Right renal pelvis (tissue), 4 donors: ENCODE results near the gene BRD2. TPM values are rescaled to one million over a fixed set of nuclear protein-coding genes. Genes with fewer than 3 reads are reported as not detected.
"Not testable (repeated sequence)": the region's sequence is repeated elsewhere in the genome, so short reads cannot be mapped to it uniquely, and the experiment has no call there.

Experiments
- DNase-seq, 4 donors: peaks; one replicate each; pipeline ENCODE4 v3.0.0-alpha.2; 2013; ENCODE audit warnings: low read depth in 4 of 4, low spot score in 3 of 4, missing footprints in 1 of 4
- polyA plus RNA-seq, 4 donors: library from polyadenylated mRNA; unstranded; fragments of 120-200 nt; gene quantifications; one replicate each; pipeline ENCODE4 v1.2.1, GENCODE V29; 2013; ENCODE audit not compliant: insufficient read length in 4 of 4

BRD2 gene
- polyA plus RNA-seq, result 100 to 1,000 TPM; 308 to 347 (median 326) TPM

DNA sequence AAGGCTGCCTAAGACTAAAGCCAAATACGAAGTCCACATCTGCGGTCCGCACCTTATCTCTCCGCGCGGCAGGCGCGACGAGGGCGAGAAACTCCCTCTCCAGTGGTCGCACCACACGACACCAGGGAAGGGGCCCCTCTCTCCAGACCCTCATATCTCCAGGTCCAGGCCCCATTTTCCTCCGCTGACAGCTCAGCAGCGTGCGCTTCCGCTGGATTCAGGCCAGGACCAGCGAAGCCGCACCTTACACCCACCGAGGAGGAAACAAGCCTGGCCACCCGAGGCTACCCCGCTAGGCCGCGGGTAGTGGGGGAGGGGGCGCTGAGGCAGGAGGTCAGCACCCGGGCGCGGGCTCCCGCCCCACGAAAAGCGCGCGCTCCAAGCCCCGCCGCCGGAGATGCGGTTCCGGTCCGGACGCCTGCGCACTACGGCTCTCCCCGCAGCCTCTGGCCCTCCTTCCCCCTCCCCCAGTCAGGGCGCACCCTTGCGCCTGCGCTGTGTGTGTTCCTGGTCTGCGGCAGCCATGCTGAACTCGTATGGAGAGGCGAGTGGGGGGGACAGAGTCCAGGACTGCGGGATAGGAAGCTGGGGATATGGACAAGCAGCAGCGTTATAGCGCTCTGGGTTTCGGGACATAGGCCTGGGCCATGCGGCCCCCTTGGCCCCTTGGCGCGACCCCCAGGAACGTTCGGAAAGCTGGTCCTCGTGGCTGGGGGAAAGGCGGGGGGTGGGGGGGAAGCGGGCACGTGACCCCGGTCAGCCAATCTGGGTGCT, at the start of gene BRD2:
BRD2 (plus strand) TSS at position 502 of the 774 bp plus-strand sequence. CDS start 4,305 bp downstream, outside the sequence.
- peak; percentile 96 to 99 (median 96) for DNase-seq

- no peak for DNase-seq
These were observed 47.7 kb upstream of the BRD2 start for GRCh38 chr6:32920715-32921114.

- DNase-seq, result no peak
These were observed 46.3 kb upstream of the BRD2 start for GRCh38 chr6:32922083-32922482.

DNA sequence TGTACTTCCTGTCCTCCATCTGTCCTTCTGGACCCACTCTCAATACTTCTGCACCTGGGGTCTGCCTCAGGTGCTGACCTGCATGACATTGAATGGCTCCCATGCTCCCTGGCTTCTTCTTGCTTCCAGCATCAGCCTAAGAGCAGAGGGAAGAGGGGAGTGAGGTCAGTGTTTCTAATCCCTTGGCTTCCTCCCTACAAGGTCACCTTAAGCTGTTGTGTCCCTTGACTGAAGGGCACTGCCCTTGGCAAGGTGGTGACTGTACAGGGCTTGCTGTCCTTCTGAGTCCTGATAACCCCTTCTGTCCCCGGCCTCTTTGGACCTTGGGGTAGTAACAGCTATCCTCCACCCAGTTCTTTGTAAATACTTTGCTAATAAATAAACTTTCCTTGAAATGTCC, 37.2 kb upstream of the BRD2 start:
- DNase-seq, result no peak

DNA sequence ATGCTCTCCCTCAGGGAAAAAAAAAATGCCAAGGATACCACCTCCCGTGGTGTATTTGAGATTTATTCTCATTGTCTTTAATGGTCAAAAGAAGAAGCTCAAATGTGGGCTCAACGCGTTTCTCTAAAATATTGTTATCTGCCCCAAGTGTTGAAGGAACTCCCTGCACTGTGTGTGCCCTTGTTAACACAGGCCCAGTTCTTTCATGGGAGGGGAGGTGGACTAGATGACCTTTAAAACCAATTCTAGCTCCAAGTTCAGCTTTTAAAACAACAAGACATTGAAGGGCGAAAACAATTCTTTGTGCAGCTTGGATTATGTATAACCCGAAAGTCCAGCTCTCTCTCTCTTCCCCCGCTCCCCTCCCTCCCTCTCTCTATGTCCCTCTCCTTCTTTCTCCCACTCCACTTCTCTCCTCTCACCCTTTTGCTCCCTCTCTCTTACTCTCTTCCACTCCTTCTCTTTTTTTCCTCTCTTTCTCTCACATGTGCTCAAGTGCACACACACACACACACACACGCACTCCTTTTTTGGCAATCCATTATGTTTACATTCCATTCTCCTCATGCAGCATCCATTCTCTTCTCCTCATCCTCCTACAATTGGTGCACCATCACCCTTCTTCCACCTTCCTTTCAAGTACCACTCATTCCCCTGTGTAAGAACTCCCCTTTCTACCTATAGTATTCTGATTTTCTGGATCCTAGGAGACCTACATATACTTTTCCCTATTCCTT, 36.1 kb upstream of the BRD2 start:
- no peak for DNase-seq

- DNase-seq, result peak in 2 of 4 donors; percentile 37 to 51
These were observed 34.7 kb upstream of the BRD2 start for GRCh38 chr6:32933661-32934085.

GRCh38 chr6:32935551-32936238, 32.7 kb upstream of the BRD2 start:
- DNase-seq, result no peak

DNA sequence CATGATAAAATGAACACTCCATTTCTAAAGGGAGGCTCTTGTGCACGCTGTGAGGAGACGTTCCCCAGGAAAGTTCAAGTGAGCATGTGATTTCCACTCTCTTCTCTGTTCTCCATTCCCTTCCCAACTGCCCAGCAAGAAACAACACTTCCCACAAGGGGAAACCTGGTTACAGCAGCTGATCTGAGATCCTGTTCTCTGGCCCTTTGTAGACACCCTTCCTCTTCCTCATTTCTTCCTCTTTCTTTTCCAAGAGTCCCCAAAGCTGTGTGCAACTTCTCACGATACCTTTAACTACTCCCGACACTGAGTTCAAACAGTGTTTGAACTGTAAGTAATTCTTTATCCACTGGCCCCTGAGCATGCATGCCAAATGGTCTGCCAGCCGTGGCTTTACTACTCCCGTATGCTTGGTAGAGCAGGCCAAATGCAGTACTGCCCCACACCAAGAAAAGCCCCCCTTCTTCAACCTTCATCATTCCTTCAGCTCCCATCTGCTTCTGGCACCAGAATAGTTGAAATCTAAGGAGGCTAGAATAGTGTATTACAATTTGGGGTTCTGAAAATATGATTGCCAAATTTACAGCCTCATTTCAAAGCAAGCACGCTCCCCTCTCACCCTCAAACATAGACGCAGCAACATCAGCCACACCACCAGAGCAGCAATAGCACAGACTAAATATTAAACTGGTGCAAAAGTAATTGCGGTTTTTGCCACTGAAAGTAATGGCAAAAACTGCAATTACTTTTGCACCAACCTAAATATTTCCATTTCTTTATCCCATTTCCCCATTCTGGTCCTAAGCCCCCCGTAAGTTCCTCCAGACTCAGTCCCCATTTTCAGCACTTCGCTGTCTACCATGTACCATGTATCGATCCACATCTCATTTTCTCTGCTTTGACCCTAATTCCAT, 31.9 kb upstream of the BRD2 start:
- peak in 1 of 4 donors; percentile 48 for DNase-seq

DNA sequence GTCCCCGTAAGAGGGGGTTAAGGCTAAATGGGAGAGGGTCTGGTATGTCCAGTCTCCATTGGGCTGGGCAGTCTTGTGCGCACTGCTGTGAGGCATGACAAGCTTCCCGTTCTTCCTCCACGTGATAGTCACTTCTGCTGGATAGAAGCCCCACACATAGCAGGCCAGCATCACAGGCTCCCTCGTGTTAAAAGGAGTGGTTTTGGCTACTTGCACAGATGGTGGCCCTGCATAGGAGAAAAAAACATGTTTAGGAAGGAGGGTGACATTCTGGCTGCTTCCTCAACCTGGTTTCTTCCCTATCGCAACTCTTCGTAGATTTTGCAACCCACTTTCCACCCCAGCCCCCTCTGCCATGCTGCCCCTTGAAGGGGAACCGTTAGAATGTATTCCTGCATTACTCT, 31.2 kb upstream of the BRD2 start:
- no peak for DNase-seq

DNA sequence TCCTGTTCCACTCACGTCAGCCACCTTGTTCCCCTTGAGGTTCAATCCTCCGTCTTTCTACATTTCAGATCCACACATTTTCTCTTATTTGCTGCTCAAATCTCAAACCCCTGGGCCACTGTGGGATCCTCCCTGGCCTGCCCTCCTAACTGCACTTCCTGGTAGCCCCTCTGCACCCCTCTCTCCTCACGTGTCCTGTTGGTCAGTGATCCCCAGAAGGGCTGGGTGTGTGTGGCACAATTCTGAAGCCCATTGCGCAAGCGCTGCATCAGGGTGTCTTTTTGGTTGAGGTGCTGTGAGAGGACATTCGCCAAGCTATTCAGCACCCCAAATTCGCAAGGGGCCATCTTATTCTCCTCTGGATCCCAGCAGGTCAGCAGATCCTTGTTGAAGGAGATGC, 29.9 kb upstream of the BRD2 start:
- no peak for DNase-seq

DNA sequence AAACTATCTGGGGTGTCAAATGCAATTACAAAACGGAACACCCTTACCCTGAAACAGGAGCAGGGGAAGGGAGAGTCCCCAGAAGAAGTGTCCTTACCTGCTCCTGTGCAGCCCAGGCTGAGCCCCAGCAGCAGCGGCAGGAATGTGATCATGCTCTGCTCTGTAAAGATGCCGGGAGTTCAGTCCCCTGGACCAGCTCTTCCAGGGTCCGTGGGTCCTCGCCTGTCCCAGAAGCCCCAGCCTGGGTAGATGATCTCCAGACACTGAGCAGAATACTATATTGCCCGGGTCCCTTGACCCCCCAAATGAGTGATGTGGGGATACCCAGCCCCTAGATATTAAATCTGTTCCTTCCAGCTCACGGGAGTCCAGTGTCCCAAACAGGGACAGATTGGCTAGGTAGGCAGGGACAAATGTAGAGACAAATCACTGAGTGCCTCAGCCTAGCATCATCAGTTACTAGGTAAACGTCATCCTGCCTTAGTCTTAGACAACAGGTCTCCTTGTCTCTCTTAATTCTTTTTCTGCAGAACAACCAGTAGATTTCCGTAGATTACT, 27.7 kb upstream of the BRD2 start, which contains the start of gene HLA-DMB:
HLA-DMB (minus strand) TSS at position 373 of the 558 bp plus-strand sequence; CDS start at position 152, 221 bp downstream.
- peak; percentile 68 to 74 (median 71) for DNase-seq

GRCh38 chr6:32941214-32941768, 27.1 kb upstream of the BRD2 start:
- peak in 2 of 4 donors; percentile 71 to 72 for DNase-seq

DNA sequence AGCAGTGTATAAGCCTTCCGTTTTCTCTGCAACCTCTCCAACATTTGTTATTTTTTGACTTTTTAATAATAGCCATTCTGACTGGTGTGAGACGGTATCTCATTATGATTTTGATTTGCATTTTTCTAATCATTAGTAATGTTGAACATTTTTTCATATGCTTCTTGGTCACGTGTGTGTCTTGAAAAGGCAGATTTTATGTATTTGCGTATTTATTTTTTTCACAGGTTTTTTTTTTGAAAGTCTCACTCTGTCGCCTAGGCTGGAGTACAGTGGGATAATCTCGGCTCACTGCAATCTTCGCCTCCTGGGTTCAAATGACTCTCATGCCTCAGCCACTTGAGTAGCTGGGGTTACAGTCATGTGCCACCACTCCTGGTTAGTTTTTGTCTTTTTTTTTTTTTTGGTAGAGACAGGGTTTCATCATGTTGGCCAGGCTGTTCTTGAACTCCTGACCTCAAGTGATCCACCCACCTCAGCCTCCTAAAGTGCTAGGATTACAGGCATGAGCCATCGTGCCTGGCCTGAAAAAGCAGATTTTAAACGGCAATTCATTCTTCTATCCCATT, 25.8 kb upstream of the BRD2 start:
- DNase-seq, result not testable (repeated sequence)

- no peak for DNase-seq
These were observed 24.3 kb upstream of the BRD2 start for GRCh38 chr6:32943864-32944649.

DNA sequence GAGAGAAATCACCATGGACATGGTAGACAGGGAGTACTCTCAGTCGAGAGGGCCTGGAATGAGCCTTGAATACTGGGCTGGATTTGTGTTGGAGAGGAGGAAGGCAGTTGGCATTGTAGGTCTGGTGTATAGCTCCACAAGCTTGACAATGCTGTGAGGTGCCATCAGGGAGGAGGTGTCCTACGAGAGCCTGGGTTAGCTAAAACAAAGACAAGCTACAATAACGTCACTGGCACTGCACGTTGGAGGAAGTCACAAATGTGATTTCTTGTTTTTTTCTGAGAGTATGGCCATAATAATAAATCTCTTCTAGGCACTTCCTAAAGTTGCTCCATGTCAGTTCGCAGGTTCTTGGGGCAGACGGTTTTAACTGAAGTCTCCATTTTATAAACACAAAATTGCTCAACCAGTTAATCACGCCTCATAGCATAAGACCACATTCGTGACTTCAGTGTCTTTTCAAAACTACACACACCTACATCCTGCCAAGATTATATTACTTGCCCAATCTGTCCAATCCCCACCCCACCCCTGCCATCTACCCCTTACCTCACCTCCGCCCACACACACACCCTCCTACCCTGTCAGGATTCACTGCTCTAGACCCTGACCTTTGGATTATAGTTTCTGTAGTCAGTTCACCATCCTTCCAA, 23.2 kb upstream of the BRD2 start:
- DNase-seq, result no peak

DNA sequence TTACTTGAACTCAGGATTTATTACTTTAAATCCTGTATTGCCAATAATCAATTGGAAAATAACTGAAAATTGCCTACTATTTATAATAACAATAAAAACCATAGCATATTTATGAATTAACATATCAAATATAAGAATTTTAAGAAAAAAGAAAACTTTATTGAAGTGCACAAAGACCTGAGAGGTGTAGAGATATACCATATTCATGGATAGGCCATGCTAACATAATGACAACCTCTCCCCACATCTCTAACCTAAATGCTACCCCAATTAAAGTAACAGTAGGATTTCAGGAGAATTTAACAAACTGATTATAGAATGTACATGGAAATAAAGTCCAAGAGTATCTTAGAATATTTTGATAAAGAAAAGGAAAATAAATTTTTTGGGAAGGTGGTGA, 22.4 kb upstream of the BRD2 start:
- no peak for DNase-seq

- no peak for DNase-seq
These were observed 21.5 kb upstream of the BRD2 start for GRCh38 chr6:32946893-32947292.
